ENCODE measurements around the gene LY6G5B. TPM values are rescaled to one million over a fixed set of nuclear protein-coding genes. Genes with fewer than 3 reads are reported as not detected.

Gene LY6G5B
- total RNA-seq = 10 to 100 TPM in 1 of 2 donors, 1 to 10 TPM in 1; 9.6 to 24.3 TPM

DNA sequence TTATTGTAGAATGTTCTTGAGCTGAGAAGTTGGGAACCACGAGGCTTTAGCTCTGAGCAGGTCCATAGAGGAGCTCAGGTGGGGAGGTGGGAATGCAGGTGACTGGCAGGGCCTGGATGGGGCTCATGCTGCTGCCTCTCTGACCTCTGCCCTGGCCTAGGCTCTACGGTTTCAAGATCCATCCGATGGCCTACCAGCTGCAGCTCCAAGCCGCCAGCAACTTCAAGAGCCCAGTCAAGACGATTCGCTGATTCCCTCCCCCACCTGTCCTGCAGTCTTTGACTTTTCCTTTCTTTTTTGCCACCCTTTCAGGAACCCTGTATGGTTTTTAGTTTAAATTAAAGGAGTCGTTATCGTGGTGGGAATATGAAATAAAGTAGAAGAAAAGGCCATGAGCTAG, at the start of gene LY6G5B:
Gene LY6G5B, plus strand, starts transcription at position 301 of the 400 bp plus-strand sequence. CDS start 975 bp downstream, outside the sequence.
- H3K27ac ChIP-seq = no peak within 1 kb of the TSS
- H3K4me1 ChIP-seq (ENCODE audit: control insufficient read depth in 1 of 2, low read depth in 2 of 2) = peaks cover 9 to 24% of the 10 kb centered on the region in 2 donors
- H3K27me3 ChIP-seq (replicated peaks; ENCODE audit: insufficient read depth) = no peaks in the 10 kb centered on the region
- peaks cover 58% of the 10 kb centered on the region for H3K36me3 ChIP-seq
- no peak for ATAC-seq (ENCODE audit: insufficient number of reproducible peaks, low FRiP score, low read depth)
- DNase-seq (ENCODE audit: low spot score) = no peak
- no peaks in the 10 kb centered on the region for H3K9me3 ChIP-seq
- TF ChIP-seq CTCF (IDR thresholded peaks at IDR 0.05) = no peak
- no peak within 1 kb of the TSS for H3K4me3 ChIP-seq

DNA sequence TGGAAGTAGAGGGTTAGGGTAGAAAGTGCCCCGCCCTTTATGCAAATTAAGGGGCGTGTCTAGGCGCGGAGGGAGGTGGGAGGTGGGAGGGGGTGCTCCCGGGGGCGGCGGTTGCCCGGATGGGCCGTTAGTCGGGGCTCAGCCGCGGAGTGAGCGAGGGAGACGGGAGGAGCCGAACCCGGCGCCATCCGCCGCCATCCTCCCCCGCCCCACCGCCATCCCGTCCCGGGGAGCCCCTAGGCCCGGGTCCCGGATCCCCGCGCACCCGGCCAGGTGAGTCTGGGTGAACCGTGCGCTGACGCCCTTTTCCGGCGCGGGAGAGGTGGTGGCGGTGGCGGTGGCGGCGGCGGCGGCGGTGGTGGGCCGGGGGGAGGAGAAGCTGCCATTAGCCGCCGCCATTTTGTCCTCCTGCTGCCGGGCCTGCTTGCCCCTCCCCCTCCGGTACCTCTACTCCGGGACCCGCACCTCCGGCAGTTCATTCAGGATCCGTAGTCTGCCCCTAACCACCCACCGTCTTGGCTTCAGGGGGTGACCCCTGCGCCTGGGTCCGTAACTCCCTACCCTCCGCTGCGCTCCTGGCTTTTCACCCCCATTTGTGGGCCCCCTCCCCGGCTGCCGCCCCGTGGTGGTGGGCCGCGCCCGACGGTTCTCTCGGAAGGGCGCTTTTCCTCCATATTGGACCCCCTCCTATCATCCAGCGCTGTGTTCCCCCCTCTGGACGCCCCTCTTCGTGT, 49.0 kb upstream of the LY6G5B start, which contains the start of gene PRRC2A:
Gene PRRC2A, plus strand, starts transcription at position 130 of the 734 bp plus-strand sequence. CDS start 2,075 bp downstream, outside the sequence.
- H3K36me3 ChIP-seq = peaks cover 22% of the 10 kb centered on the region
- peak within 1 kb of the TSS; percentile 96 to 97 for H3K27ac ChIP-seq
- H3K27me3 ChIP-seq (replicated peaks; ENCODE audit: insufficient read depth) = no peaks in the 10 kb centered on the region
- DNase-seq (ENCODE audit: low spot score) (peak; percentile 40), ATAC-seq (ENCODE audit: insufficient number of reproducible peaks, low FRiP score, low read depth) (peak; percentile 30)
- no peaks in the 10 kb centered on the region for H3K9me3 ChIP-seq
- H3K4me3 ChIP-seq = peak within 1 kb of the TSS; percentile 96
- H3K4me1 ChIP-seq (ENCODE audit: control insufficient read depth in 1 of 2, low read depth in 2 of 2) = peaks cover 6 to 20% of the 10 kb centered on the region in 2 donors
- TF ChIP-seq CTCF (IDR thresholded peaks at IDR 0.05) = no peak

GRCh38 chr6:31621320-31621939, 48.3 kb upstream of the LY6G5B start:
- no peaks in the 10 kb centered on the region for H3K9me3 ChIP-seq
- DNase-seq (ENCODE audit: low spot score) = no peak
- H3K4me3 ChIP-seq = peak overlapping the region; percentile 96
- H3K27ac ChIP-seq = peak overlapping the region; percentile 96 to 97
- H3K36me3 ChIP-seq = peaks cover 29% of the 10 kb centered on the region
- no peak for ATAC-seq (ENCODE audit: insufficient number of reproducible peaks, low FRiP score, low read depth)
- TF ChIP-seq CTCF (IDR thresholded peaks at IDR 0.05) = no peak
- no peaks in the 10 kb centered on the region for H3K27me3 ChIP-seq (replicated peaks; ENCODE audit: insufficient read depth)
- H3K4me1 ChIP-seq (ENCODE audit: control insufficient read depth in 1 of 2, low read depth in 2 of 2) = peaks cover 6 to 20% of the 10 kb centered on the region in 2 donors

DNA sequence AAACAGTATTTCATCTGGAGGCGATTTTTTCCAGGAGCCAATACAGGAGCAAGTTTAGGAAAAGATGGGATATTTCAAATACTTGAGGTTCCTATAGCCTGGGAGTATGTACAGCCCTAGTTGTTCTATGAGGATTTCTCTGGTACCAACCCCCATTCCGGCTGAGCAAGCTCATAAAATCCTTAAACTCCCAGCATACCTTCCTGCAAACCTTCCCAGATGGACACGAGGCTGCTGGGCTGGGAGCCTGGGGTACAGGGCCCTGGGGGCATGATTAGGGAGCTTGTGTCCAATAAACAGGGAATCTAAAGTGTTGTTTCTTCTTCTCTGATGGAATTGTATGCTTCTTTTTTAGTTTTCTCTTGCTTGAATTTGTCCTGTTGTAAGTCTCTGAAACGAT, 47.8 kb upstream of the LY6G5B start:
- Histone ChIP-seq H3K27me3 (replicated peaks; ENCODE audit: insufficient read depth) (no peaks in the 10 kb centered on the region), H3K4me3 (peak overlapping the region; percentile 96), H3K4me1 (ENCODE audit: control insufficient read depth in 1 of 2, low read depth in 2 of 2) (peaks cover 6 to 20% of the 10 kb centered on the region in 2 donors), H3K9me3 (no peaks in the 10 kb centered on the region), H3K36me3 (peaks cover 35% of the 10 kb centered on the region), H3K27ac (peak overlapping the region; percentile 96 to 97)
- no peak for TF ChIP-seq CTCF (IDR thresholded peaks at IDR 0.05)
- DNase-seq (ENCODE audit: low spot score) = no peak
- no peak for ATAC-seq (ENCODE audit: insufficient number of reproducible peaks, low FRiP score, low read depth)

DNA sequence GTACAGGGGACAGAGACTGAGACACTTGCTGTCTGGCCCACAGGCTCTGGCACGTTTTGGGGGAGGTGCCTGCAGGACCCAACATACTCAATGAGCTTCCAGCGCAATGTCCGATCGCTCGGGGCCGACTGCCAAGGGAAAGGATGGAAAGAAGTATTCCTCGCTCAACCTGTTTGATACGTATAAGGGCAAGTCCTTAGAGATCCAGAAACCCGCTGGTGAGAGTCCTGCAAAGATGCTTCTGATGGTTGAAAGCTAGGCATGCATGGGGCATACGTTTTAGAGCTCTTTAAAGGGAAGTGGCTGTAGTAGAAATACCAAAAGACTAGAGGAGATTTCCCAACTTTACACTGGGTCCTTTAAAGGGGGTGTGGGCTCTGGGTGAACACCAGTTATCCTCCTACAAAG, 47.1 kb upstream of the LY6G5B start:
- DNase-seq (ENCODE audit: low spot score) (no peak), ATAC-seq (ENCODE audit: insufficient number of reproducible peaks, low FRiP score, low read depth) (no peak)
- Histone ChIP-seq H3K27me3 (replicated peaks; ENCODE audit: insufficient read depth) (no peaks in the 10 kb centered on the region), H3K36me3 (peaks cover 41% of the 10 kb centered on the region), H3K27ac (no peak overlapping the region), H3K9me3 (no peaks in the 10 kb centered on the region), H3K4me1 (ENCODE audit: control insufficient read depth in 1 of 2, low read depth in 2 of 2) (peaks cover 6 to 20% of the 10 kb centered on the region in 2 donors), H3K4me3 (no peak overlapping the region)
- no peak for TF ChIP-seq CTCF (IDR thresholded peaks at IDR 0.05)
